H9 (cell line): Measurements from ENCODE around the gene ATP5PB. TPM values are rescaled to one million over a fixed set of nuclear protein-coding genes. Genes with fewer than 3 reads are reported as not detected.

Source experiments
- DNase-seq: peaks from one replicate; pipeline ENCODE4 v3.0.0-alpha.2; 2017
- H2AFZ ChIP-seq: one replicate; pipeline ENCODE4 v1.6.1; 2013; ENCODE audit warnings: mild to moderate bottlenecking, low read length, control low read depth, moderate library complexity
- H2AK5ac ChIP-seq: 2 replicates; pipeline ENCODE4 v1.6.1; 2013; ENCODE audit warnings: low read length, control low read depth, mixed read lengths; ENCODE audit not compliant: insufficient read length
- H2BK120ac ChIP-seq: one replicate; pipeline ENCODE4 v1.6.1; 2013; ENCODE audit warnings: low read depth, mild to moderate bottlenecking, low read length, control low read depth, inconsistent platforms; ENCODE audit not compliant: poor library complexity, severe bottlenecking
- H2BK12ac ChIP-seq: 2 replicates; pipeline ENCODE4 v1.6.1; 2013; ENCODE audit warnings: low read length, control low read depth, mixed read lengths, low read depth; ENCODE audit not compliant: insufficient read length
- H2BK15ac ChIP-seq: 2 replicates; pipeline ENCODE4 v1.6.1; 2013; ENCODE audit warnings: low read depth, low read length, control low read depth
- H2BK20ac ChIP-seq: one replicate; pipeline ENCODE4 v1.6.1; 2013; ENCODE audit warnings: low read depth, mild to moderate bottlenecking, low read length, control low read depth, inconsistent platforms; ENCODE audit not compliant: poor library complexity, severe bottlenecking
- H2BK5ac ChIP-seq: 2 replicates; pipeline ENCODE4 v1.6.1; 2013; ENCODE audit warnings: low read length, control low read depth, mixed read lengths; ENCODE audit not compliant: insufficient read length
- H3K14ac ChIP-seq: 2 replicates; pipeline ENCODE4 v1.6.1; 2013; ENCODE audit warnings: low read length, control low read depth; ENCODE audit not compliant: insufficient read depth
- H3K18ac ChIP-seq: 2 replicates; pipeline ENCODE4 v1.6.1; 2013; ENCODE audit warnings: low read depth, mild to moderate bottlenecking, mixed read lengths, low read length, control low read depth; ENCODE audit not compliant: insufficient read length
- H3K23ac ChIP-seq: 2 replicates; pipeline ENCODE4 v1.6.1; 2013; ENCODE audit warnings: low read length, control low read depth, mixed read lengths, low read depth; ENCODE audit not compliant: insufficient read length
- H3K23me2 ChIP-seq: 2 replicates; pipeline ENCODE4 v1.6.1; 2013; ENCODE audit warnings: low read depth, mild to moderate bottlenecking, mixed read lengths, low read length, control low read depth; ENCODE audit not compliant: insufficient read length, poor library complexity, severe bottlenecking
- H3K27ac ChIP-seq: 2 replicates; pipeline ENCODE4 v1.5.1; 2013; ENCODE audit warnings: low read length, control low read depth, mixed read lengths, low read depth; ENCODE audit not compliant: insufficient read length
- H3K27me3 ChIP-seq: 2 replicates; pipeline ENCODE4 v1.6.1; 2013; ENCODE audit warnings: low read length, control low read depth, inconsistent platforms; ENCODE audit not compliant: insufficient read depth
- H3K4ac ChIP-seq: 2 replicates; pipeline ENCODE4 v1.6.1; 2013; ENCODE audit warnings: low read depth, mild to moderate bottlenecking, control low read depth, inconsistent platforms, low read length, moderate library complexity
- H3K4me1 ChIP-seq: 2 replicates; pipeline ENCODE4 v1.6.1; 2013; ENCODE audit warnings: low read length, control low read depth, inconsistent platforms; ENCODE audit not compliant: insufficient read depth
- H3K4me2 ChIP-seq: 2 replicates; pipeline ENCODE4 v1.6.1; 2013; ENCODE audit warnings: low read length, control low read depth, mixed read lengths; ENCODE audit not compliant: insufficient read length, insufficient read depth
- H3K56ac ChIP-seq: 2 replicates; pipeline ENCODE4 v1.6.1; 2013; ENCODE audit warnings: low read depth, mild to moderate bottlenecking, mixed read lengths, low read length, control low read depth; ENCODE audit not compliant: insufficient read length
- H3K79me1 ChIP-seq: 2 replicates; pipeline ENCODE4 v1.6.1; 2013; ENCODE audit warnings: low read depth, mild to moderate bottlenecking, moderate library complexity, low read length, control low read depth, inconsistent platforms; ENCODE audit not compliant: insufficient read depth, poor library complexity, severe bottlenecking
- H3K79me2 ChIP-seq: 2 replicates; pipeline ENCODE4 v1.6.1; 2013; ENCODE audit warnings: low read length, control low read depth, inconsistent platforms; ENCODE audit not compliant: insufficient read depth
- H3K9ac ChIP-seq: 2 replicates; pipeline ENCODE4 v1.6.1; 2013; ENCODE audit warnings: low read length, control low read depth, mixed read lengths; ENCODE audit not compliant: insufficient read length; ENCODE audit errors: extremely low read depth
- H3K9me3 ChIP-seq: one replicate; pipeline ENCODE4 v1.6.1; 2013; ENCODE audit warnings: low read depth, low read length, inconsistent platforms; ENCODE audit not compliant: control insufficient read depth
- H3T11ph ChIP-seq: one replicate; pipeline ENCODE4 v1.6.1; 2013; ENCODE audit warnings: mild to moderate bottlenecking, low read length, control low read depth, inconsistent platforms
- H4K20me1 ChIP-seq: one replicate; pipeline ENCODE4 v1.6.1; 2013; ENCODE audit not compliant: control insufficient read depth, insufficient read length, insufficient read depth
- H4K5ac ChIP-seq: 2 replicates; pipeline ENCODE4 v1.6.1; 2013; ENCODE audit warnings: low read depth, mild to moderate bottlenecking, mixed read lengths, low read length, control low read depth; ENCODE audit not compliant: insufficient read length
- H4K8ac ChIP-seq: replicated peaks from 2 replicates; pipeline ENCODE4 v1.6.1; 2013; ENCODE audit warnings: low read length, control low read depth, mixed read lengths, low read depth; ENCODE audit not compliant: insufficient read length
- H4K91ac ChIP-seq: 2 replicates; pipeline ENCODE4 v1.6.1; 2013; ENCODE audit warnings: low read depth, mild to moderate bottlenecking, moderate library complexity, mixed read lengths, low read length, control low read depth; ENCODE audit not compliant: insufficient read length
- H3K27ac Mint-ChIP-seq, 3 experiments: 2 replicates in 2 of 3; 3 replicates in 1 of 3; pipeline ENCODE4 v1.8.0; 2020 to 2021; ENCODE audit warnings: mixed read lengths in 3 of 3, mild to moderate bottlenecking in 1 of 3, moderate library complexity in 1 of 3
- H3K27me3 Mint-ChIP-seq: 2 replicates; pipeline ENCODE4 v1.8.0; 2021; ENCODE audit warnings: low read depth, mild to moderate bottlenecking, moderate library complexity, mixed read lengths
- H3K36me3 Mint-ChIP-seq, 3 experiments: 2 replicates in 2 of 3; 3 replicates in 1 of 3; pipeline ENCODE4 v1.8.0; 2020 to 2021; ENCODE audit warnings: low read depth in 3 of 3, mixed read lengths in 3 of 3; ENCODE audit not compliant: insufficient read depth in 1 of 3
- H3K4me1 Mint-ChIP-seq, 2 experiments: 2 replicates each; pipeline ENCODE4 v1.8.0; 2020; ENCODE audit warnings: mixed read lengths in 2 of 2
- H3K4me3 Mint-ChIP-seq, 2 experiments: 2 replicates in 1 of 2; 3 replicates in 1 of 2; pipeline ENCODE4 v1.8.0; 2020 to 2021; ENCODE audit warnings: mild to moderate bottlenecking in 2 of 2, mixed read lengths in 2 of 2, moderate library complexity in 1 of 2
- H3K9me3 Mint-ChIP-seq, 2 experiments: 2 replicates in 1 of 2; 3 replicates in 1 of 2; pipeline ENCODE4 v1.8.0; 2020; ENCODE audit warnings: mild to moderate bottlenecking in 2 of 2, mixed read lengths in 2 of 2, moderate library complexity in 1 of 2
- WGBS: extraction: QIAGEN DNeasy Blood & Tissue Kit; methylation state at CpG from one replicate; pipeline ENCODE4 v1.1.7; 2013; ENCODE audit warnings: missing lambda C conversion rate, low lambda C conversion rate, mixed read lengths; ENCODE audit not compliant: insufficient read length; ENCODE audit errors: extremely low coverage; 5-methylcytosine and 5-hydroxymethylcytosine counted together
- total RNA-seq: library from RNA; stranded (reverse); gene quantifications from 2 replicates; pipeline ENCODE4 v1.2.1, GENCODE V29; 2021
- TF ChIP-seq, protein P1 (sequence below): fragments of 200-600 bp; sonication (generic); conservative IDR thresholded peaks from 3 replicates; pipeline ENCODE4 v1.8.0; 2021; ENCODE audit warnings: antibody characterized with exemption, mild to moderate bottlenecking

Gene ATP5PB
- total RNA-seq, 1 experiment from 2014 or later: 250 TPM

DNA sequence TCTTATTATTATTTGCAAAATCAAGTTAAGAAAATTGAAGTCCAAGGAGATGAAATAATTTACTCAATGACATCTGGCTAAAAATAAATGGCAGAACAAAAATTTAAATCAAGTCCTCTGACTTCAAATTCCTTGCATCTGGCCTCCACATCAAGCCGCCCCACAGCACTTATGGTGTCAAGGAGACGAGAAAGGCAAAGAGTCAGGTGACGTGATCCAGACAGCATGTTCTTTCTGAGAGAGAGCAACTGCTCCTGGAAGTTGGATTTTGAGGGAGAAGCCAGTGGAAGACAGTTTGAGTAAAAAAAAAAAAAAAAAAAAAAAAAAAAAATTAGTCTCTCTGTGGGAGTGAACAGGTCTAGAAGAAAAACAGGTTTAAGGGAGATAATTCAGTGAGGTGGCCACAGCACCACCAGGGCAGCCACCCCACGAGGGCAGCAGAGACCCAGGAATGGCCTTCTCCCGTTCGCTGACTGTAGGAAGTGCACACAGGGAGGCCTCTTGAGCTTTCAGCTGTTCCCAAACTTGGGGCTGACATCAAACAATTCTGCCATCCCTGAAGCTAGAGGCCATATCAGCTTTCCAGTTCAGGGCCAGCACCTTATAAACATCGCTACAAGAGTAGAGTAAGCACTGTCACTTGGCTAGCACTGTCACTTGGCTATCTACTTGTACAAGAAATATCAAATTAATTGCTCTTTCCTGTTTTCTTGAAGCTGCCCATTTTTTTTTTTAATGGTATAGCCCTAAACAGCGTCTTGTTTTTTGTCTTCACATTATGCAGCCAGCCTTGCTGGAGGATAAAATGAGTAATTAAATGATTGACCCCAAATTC, 32.3 kb downstream of the ATP5PB start:
- Histone ChIP-seq H4K20me1 (no peaks in the 10 kb centered on the region), H2BK5ac (no peak overlapping the region), H3K23me2 (no peaks in the 10 kb centered on the region), H3K14ac (no peak overlapping the region), H3K4me2 (no peak overlapping the region), H3K79me2 (no peaks in the 10 kb centered on the region), H3K23ac (no peak overlapping the region), H3K79me1 (no peaks in the 10 kb centered on the region), H4K91ac (no peak overlapping the region), H2BK20ac (no peak overlapping the region), H3T11ph (no peak overlapping the region), H3K27me3 (no peaks in the 10 kb centered on the region), H3K4ac (no peak overlapping the region), H3K9ac (no peak overlapping the region), H3K9me3 (no peaks in the 10 kb centered on the region), H4K8ac (no peak overlapping the region), H2BK120ac (no peak overlapping the region), H3K4me1 (no peaks in the 10 kb centered on the region), H3K56ac (no peak overlapping the region), H2BK12ac (no peak overlapping the region), H2AFZ (no peak overlapping the region), H2AK5ac (no peak overlapping the region), H2BK15ac (no peak overlapping the region), H3K18ac (no peak overlapping the region), H4K5ac (no peak overlapping the region), H3K27ac (no peak overlapping the region)
- DNase-seq: peak; percentile 79
- H3K27ac Mint-ChIP-seq: no peak overlapping the region; a peak in 1 of 7 replicates
- no CpG with 5 or more reads among the region's 8 CpGs for WGBS
- H3K27me3 Mint-ChIP-seq: no peaks in the 10 kb centered on the region; the same call in 1 of the 2 replicates
- H3K36me3 Mint-ChIP-seq: no peaks in the 10 kb centered on the region
- H3K4me1 Mint-ChIP-seq: no peaks in the 10 kb centered on the region
- H3K9me3 Mint-ChIP-seq: no peaks in the 10 kb centered on the region
- no peak overlapping the region for H3K4me3 Mint-ChIP-seq
- TF ChIP-seq, protein P1, sequence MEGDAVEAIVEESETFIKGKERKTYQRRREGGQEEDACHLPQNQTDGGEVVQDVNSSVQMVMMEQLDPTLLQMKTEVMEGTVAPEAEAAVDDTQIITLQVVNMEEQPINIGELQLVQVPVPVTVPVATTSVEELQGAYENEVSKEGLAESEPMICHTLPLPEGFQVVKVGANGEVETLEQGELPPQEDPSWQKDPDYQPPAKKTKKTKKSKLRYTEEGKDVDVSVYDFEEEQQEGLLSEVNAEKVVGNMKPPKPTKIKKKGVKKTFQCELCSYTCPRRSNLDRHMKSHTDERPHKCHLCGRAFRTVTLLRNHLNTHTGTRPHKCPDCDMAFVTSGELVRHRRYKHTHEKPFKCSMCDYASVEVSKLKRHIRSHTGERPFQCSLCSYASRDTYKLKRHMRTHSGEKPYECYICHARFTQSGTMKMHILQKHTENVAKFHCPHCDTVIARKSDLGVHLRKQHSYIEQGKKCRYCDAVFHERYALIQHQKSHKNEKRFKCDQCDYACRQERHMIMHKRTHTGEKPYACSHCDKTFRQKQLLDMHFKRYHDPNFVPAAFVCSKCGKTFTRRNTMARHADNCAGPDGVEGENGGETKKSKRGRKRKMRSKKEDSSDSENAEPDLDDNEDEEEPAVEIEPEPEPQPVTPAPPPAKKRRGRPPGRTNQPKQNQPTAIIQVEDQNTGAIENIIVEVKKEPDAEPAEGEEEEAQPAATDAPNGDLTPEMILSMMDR: peak; percentile 88
